OCI-LY7 (cell line): Measurements from ENCODE around the gene KLHL17.

ENCODE experiments used
- EZH2phosphoT487 ChIP-seq: fragments of 200-600 bp; sonication (generic); IDR thresholded peaks from 2 replicates; pipeline ENCODE4 v1.6.1; 2018; ENCODE audit warnings: low read depth, borderline replicate concordance, mild to moderate bottlenecking, mixed run types, antibody characterized with exemption, low read length, moderate library complexity, mixed read lengths
- TF ChIP-seq, protein P1 (sequence below): fragments of 200-600 bp; sonication (generic); conservative IDR thresholded peaks from 2 replicates; pipeline ENCODE4 v1.5.1; 2014; ENCODE audit warnings: mild to moderate bottlenecking, antibody characterized with exemption, low read length, moderate library complexity, mixed read lengths

DNA sequence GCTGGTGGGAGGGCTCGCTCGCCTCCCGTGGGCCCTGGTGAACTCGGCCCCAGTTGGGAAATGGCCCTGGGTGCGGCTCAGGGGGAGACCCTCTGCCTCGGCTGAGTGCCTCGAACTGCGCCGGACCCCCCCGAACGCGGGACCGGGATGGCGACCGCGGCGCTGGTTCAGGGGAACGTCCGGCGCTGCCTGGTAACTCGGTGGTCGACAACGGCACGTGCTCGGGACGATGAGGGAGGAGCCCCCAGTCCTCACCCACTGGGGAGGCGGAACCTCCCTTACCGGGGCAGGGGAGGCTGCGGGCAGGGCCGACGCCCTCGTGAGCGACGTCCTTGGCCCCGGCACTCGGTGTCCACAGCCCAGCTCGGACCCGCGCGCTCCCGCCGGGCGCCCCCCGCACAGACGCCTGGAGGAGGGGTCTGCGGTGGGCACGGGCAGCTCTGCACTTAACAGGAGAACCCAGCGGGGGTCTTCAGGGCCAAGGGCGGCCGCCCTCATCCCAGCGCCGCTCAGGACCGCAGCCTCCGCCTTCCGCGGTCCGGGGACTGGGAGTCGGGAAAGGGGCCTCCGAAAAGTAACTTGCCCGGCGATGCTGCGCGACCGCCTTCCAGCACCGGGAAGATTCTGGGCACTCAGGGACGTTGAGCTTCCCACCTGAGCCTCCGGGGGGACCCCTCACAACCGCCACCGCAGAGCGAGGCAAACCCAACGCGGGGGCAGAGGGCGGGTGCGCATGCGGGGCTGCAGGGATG is 37.8 kb downstream of the KLHL17 start:
- TF ChIP-seq, protein P1, sequence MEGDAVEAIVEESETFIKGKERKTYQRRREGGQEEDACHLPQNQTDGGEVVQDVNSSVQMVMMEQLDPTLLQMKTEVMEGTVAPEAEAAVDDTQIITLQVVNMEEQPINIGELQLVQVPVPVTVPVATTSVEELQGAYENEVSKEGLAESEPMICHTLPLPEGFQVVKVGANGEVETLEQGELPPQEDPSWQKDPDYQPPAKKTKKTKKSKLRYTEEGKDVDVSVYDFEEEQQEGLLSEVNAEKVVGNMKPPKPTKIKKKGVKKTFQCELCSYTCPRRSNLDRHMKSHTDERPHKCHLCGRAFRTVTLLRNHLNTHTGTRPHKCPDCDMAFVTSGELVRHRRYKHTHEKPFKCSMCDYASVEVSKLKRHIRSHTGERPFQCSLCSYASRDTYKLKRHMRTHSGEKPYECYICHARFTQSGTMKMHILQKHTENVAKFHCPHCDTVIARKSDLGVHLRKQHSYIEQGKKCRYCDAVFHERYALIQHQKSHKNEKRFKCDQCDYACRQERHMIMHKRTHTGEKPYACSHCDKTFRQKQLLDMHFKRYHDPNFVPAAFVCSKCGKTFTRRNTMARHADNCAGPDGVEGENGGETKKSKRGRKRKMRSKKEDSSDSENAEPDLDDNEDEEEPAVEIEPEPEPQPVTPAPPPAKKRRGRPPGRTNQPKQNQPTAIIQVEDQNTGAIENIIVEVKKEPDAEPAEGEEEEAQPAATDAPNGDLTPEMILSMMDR: no peak
- TF ChIP-seq EZH2phosphoT487: no peak
